Middle frontal gyrus (tissue), 1 donor: ENCODE data around the gene PATL2.
"Not testable (repeated sequence)": the region's sequence is repeated elsewhere in the genome, so short reads cannot be mapped to it uniquely, and the experiment has no call there.

Source experiments
- DNase-seq: peaks from one replicate; pipeline ENCODE4 v3.0.0-alpha.2; 2015; ENCODE audit warnings: low spot score; ENCODE audit errors: extremely low spot score

The PATL2 gene

DNA sequence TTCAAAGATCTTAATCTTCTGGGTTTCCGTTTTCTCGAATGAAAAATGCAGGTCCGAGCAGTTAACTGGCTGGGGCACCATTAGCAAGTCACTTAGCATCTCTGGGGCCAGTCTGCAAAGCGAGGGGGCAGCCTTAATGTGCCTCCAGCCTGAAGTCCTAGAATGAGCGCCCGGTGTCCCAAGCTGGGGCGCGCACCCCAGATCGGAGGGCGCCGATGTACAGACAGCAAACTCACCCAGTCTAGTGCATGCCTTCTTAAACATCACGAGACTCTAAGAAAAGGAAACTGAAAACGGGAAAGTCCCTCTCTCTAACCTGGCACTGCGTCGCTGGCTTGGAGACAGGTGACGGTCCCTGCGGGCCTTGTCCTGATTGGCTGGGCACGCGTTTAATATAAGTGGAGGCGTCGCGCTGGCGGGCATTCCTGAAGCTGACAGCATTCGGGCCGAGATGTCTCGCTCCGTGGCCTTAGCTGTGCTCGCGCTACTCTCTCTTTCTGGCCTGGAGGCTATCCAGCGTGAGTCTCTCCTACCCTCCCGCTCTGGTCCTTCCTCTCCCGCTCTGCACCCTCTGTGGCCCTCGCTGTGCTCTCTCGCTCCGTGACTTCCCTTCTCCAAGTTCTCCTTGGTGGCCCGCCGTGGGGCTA, at the start of gene PATL2, which contains the start of gene B2M:
Gene PATL2 (minus strand): TSS at position 228 of the 647 bp plus-strand sequence. CDS start 34,833 bp downstream, outside the sequence.
Gene B2M (plus strand): TSS at position 422 of the 647 bp plus-strand sequence. CDS start 30 bp downstream, at position 452.
- peak; percentile 91 for DNase-seq

DNA sequence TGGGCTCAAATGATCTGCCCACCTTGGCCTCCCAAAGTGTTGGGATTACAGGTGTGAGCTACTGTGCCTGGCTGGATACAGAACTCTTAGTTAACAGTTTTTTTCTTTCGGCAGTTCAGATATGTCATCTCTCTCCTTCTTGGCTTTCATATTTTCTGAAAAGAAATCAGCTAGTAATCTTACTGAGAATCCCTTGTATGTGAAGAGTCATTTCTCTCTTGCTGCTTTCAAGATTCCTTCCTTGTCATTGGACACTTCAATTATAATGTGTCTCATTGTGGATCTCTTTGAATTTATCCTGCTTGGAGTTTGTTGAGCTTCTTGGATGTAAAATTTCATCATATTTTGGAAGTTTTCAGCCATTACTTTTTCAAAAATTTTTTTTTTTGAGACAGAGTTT, 42.2 kb upstream of the PATL2 start:
- DNase-seq = no peak

DNA sequence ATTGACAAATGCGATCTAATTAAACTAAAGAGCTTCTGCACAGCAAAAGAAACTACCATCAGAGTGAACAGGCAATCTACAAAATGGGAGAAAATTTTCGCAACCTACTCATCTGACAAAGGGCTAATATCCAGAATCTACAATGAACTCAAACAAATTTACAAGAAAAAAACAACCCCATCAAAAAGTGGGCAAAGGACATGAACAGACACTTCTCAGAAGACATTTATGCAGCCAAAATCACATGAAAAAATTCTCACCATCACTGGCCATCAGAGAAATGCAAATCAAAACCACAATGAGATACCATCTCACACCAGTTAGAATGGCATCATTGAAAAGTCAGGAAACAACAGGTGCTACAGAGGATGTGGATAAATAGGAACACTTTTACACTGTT, 32.3 kb upstream of the PATL2 start:
- DNase-seq = not testable (repeated sequence)

DNA sequence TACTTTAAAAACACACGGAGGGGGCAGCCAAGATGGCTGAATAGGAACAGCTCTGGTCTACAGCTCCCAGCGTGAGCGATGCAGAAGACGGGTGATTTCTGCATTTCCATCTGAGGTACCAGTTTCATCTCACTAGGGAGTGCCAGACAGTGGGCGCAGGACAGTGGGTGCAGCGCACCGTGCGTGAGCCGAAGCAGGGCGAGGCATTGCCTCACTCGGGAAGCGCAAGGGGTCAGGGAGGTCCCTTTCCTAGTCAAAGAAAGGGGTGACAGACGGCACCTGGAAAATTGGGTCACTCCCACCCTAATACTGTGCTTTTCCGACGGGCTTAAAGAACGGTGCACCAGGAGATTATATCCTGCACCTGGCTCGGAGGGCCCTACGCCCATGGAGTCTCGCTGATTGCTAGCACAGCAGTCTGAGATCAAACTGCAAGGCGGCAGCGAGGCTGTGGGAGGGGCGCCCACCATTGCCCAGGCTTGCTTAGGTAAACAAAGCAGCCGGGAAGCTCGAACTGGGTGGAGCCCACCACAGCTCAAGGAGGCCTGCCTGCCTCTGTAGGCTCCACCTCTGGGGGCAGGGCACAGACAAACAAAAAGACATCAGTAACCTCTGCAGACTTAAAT, 28.2 kb upstream of the PATL2 start:
- DNase-seq = not testable (repeated sequence)

DNA sequence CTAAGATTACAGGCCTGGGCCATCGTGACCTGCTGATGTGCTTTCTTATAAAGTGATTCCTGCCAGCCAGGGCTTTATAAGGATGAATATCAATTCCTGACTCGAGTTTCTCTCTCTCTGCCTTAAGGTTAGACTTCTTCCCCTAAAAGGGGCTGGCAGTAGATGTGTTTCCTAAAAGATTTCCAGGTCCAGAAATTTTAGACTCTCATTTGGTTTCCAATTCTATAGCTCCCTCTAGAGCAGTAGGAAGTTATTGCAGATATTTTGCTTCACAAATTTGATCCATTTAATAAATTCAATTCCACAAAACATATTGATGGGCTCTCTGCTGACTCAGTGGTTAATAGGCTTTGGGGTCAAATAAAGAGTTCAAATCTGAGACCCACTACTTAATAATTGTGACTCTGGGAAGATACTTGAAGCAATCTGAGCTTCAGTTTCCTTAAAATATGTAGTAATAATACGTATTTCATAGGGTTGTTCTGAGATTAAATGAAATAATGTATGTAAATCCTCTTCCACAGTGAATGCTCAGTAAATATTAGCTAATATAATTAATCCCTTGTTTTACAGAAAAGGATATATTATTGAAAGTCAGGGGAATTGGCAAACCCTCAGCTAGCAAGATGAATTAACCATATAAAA, 27.3 kb upstream of the PATL2 start:
- DNase-seq = peak; percentile 42

DNA sequence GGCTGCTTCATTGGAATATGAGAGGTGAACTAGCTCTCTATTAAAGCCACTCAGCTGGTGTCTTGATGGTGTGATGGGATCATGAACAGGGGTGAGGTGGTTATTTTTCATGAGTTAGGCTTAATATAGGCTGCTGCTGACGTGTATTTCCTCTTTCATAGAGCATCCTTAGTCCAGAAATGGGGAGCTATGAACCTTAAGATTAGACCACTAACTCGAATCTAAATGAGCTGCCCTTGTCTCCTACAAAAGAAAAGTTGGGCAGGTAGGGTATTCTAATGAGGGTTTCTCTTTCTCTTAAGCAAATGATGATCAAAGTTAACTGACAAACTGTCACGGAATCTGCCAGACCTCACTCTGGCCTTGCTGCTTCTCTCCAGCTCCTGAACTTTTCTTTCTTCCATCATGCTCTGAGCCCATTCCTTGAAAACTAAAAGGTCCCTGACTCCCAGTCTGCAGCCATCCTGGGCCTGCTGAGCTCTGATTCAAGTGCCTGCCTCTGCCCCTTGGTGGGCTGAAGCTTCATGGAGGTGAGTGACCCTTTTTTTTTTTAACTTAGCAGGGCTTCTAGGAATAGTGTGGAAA, 25.1 kb upstream of the PATL2 start, which contains the start of gene TRIM69:
Gene TRIM69 (plus strand): TSS at position 348 of the 585 bp plus-strand sequence. CDS start 177 bp downstream, at position 525.
- DNase-seq = no peak

DNA sequence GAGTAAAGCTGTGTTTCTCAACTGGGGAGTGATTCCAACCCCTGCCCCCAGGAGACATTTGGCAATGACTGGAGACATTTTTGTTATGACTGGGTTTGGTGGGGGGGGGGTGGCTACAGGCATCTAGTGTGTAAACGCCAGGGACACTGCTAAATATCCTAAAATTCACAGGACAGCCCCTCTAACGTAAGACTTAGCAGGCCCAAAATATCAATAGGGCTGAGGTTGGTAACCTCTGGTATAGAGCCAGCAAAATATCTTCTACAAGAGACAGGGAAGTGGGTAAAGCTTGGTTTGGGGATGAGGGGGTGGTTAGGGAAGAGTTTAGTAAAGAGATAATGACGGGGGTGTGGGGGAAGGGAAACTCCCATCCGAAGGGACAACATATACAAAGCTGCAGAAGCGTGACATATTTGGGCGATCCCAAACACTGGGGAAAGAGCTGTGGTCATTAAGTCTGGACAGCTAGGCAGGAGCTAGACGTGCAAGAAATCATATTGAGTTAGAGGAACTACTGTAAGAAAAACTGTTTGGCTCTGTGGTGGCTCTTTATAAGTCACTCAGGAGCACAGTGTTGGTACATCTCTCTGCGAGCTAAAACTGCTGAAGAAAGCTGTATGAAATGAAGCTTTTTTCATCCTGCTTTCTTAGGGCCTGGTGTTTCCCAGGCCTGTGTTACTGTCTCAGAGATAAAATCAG, 24.5 kb upstream of the PATL2 start:
- no peak for DNase-seq

DNA sequence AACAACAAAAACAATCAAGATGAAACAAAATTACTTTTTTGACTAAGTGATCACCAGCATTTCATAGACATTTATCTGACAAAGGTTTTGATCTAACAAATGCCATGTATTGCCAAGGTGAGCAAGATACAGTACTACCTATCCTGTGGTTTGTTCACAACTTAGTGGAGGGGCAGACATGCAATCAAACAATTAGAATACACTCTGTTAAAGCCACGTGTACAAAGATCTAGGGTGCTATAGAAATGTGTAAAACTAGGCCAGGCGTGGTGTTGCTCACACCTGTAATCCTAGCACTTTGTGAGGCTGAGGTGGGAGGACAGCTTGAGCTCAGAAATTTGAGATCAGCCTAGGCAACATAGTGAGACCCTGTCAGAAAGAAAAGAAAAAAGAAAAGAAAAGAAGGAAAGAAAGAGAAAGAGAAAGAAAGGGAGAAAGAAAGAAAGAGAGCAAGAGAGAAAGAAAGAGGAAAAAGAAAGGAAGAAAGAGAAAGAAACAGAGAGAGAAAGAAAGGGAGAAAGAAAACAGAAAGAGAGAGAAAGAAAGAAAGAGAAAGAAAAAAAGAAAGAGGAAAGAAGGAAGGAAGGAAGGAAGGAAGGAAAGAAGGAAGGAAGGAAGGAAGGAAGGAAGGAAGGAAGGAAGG, 23.8 kb upstream of the PATL2 start:
- no peak for DNase-seq

DNA sequence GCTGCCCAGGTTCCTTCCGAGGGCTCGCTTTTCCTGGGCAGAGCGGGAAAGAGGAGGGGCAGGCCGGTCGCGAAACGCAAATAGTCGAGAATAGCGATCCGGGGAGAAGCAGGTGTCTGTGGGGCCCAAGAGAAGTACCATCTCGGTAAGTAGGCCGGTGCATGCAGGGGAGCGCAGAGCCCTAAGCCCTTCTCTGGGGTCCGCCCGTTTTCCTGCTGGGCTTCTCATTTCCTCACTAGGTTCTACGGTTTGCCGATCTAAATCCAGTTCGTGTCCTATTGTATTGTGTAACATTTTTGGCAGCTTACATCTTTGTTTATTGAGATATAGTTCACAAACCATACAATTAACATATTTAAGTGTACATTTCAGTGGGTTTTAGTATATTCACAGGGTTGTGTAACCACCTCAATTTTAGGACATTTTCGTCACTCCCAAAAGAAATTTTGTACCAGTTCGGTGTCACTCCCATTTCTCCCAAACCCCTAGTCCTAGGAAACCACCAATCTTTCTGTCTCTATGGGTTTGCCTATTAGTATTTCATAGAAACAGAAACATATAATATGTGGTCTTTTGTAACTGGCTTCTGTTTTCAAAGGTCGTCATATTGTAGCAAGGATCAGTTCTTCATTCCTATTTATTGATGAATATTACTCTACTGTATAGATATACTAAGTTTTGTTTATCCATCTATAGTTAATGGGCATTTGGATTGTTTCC, 18.4 kb upstream of the PATL2 start:
- DNase-seq = no peak

DNA sequence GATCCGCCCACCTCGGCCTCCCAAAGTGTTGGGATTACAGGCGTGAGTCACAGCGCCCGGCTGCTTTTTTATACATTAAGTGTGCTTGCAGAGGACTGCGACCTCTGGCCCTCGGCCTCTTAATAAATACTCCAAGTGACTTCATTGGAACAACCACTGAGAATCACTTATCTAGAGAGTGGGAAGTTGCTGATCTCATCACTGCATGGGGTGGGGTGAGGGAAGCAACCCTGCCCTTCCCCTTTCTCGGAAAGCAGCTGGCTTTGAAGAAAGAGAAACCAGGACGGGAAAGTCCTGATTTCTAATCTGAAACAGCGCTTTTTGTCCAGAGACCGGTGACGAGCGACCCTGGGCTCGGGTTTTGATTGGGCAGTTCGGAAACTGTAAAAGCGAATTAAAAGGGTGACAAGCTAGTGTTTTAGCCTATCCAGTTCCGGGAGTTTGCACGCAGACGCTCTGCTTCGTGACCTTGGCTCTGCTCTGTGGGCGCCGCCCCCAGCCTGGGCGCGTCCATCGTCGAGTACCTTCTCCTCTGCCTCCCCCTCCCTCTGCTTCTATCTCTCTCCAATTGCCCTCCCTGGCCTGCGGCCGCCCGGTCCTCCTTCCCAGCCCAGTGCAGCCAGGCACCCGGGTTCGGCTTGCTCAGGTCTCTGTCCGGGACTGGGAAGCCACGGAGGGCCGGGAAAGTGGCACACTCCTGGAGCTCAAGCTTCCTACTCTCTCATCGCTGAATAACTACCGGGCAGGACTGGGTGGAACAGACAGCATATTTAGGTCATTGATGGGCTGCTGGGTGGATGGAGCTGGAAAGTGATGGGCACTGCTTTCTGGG, 17.7 kb upstream of the PATL2 start:
- peak; percentile 96 for DNase-seq

DNA sequence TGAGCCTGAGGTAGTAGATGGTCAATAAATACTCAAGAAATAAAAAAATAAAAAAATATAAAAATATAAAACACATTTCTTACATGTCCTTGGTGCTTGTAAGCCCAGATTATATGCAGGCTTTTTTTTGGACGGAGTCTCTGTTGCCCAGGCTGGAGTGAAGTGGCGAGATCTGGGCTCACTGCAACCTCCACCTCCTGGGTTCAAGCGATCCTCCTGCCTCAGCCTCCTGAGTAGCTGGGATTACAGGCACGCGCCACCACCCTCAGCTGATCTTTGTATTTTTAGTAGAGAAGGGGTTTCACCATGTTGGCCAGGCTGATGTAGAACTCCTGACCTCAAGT, 17.1 kb upstream of the PATL2 start:
- DNase-seq = not testable (repeated sequence)

DNA sequence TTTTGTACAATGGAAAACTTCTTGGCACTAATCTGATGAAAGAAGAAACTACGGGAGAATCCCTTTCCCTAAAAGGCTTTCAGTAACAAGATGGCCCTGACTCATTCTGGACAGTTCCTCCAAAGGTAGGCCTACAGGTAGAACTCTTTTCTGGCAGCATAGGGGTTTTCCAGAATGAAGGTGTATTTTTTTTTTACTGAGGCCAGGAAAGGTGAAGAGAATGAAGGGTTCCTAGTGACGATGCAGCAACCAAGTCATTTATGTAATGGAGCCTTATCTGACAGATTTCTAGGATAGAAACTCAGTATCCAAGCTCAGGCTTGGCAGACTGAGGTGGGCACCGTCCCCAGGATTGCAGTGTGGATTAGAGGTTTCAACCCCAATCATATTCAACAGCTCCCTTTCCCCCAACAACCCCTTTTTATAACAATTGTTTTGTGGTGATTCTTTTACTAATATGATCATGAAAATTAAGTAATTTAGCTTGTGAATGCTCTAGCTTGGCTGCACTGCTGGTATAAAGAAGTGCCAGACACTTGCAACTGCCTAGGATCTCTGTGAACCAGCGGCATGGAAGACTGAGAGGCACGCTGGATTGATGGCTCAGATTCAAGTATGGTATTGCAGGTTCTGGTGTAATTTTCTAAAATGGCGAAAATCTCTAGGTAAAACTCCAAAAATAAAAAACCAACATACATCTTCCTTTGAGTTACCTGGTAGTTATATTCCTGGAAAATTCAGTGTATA, 16.5 kb upstream of the PATL2 start:
- no peak for DNase-seq

DNA sequence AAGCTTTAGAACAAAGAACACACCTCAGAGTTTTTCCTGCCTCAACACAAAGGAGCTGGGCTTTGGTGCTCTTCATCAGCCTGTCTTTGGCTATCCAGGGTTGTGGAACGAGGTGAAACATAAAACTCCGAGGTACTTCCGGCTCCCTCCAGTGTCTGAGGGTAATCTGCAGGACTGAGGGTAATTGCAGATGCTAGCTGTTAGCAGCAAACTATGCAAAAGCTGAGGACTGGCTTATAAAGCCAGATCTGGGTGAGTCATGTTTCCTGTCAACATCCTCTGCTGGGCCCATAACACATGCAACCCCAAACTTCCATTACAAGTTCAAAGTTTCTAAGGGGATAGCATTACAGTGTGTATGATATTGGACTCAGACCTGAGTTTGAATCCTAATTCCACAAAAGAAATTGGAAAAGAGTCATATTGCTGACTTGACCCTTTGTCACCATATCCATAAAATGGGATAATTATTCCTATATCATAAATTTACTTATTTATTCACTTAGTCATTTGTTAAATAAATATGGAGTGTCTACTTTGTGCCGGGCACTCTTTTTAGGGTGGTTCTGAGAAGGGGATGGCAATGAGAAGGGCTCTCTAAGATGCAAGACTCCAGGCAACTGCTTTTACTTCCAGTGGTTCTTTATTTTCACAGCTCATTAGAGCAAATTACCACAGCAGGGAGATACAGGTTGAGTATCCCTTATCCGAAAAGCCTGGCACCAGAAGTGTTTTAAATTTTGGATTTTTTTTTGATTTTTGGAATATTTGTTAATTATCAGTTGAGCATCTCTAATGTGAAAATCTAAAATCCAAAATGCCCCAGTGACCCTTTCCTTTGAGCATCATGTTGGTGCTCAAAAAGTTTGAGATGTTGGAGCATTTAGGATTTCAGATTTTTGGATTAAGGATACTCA, 15.7 kb upstream of the PATL2 start:
- DNase-seq = no peak

DNA sequence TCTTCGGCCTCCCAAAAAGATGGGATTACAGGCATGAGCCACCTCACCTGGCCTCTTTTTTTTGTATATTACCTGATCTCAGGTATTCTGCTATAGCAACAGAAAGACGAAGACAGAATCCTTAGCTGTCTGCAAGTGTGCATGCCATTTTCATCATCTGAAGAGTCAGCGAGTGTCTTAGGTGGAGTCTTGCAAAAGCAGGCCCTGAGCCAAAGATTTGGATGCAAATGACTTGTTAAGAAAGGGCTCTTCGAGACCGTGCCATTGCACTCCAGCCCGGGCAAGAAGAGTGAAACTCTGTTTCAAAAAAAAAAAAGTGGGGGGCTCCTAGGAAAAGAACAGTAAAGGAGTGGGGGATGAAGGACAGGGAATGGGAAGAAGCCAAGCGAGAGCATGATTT, 15.0 kb upstream of the PATL2 start:
- no peak for DNase-seq

DNA sequence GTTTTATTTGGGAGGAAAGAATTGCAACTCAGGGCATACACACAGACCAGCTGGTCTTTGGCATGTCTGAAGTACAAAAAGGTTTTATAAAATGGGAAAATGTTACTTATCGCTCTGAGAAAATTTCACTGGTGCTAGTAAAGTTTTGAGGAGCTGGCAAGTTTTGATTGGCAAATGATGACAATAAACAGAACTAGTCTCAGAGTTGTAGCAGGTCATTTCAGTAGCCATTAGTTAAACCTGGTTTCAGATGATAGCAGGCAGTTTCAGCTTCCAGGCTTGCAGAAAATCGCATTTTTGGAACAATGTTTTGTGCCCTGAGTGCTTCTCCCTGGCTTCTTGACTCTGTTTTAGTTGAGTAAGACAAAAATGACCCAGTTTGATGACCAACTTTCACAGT, 10.9 kb upstream of the PATL2 start:
- DNase-seq = no peak

DNA sequence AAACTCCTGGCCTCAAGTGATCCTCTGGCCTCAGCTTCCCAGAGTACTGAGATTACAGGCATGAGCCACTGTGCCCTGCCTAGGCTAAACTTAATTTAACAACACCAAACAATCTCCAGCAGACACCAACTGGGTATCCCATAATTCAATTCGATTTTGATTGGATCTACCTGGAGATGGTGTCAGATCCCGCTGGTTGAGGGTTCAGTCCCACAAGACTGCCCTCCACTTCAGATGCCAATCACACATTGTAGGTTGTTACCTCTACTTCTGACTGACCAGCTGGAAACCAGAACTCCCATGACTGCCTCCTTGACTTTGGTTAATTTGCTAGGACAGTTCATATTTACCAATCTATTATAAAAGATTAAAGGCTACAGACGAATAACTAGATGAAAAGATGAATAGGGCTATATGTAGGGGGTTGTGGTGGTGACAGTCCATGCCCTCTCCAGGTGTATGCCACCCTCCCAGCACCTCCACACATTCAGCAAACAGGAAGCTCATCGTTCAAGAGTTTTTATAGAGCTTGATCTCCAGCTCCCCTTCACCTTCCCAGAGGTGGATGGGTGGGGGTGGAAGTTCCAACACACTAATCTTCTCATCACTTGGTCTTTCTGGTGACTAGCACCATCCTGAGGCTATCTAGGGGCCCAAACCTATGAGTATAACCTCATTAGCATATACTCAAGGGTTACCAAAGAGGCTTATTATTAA, 9.5 kb upstream of the PATL2 start:
- no peak for DNase-seq

DNA sequence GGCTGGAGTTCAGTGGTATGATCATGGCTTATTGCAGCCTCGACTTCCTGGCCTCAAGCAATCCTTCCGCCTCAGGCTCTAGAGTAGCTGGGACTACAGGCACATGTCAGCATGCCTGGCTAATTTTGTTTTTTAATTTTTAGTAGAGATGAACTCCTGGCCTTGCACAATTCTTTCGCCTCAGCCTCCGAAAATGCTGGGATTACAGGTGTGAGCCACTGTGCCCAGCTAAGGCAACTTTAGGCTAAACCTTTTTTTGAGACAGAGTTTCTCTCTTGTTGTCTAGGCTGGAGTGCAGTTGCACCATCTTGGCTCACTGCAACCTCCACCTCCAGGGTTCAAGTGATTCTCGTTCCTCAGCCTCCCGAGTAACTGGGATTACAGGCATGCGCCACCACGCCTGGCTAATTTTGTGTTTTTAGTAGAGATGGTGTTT, 8.9 kb upstream of the PATL2 start:
- DNase-seq = not testable (repeated sequence)
